SK-N-SH (cell line): ENCODE measurements around the gene CFAP65. TPM values are rescaled to one million over a fixed set of nuclear protein-coding genes. Genes with fewer than 3 reads are reported as not detected.

Source experiments
- CTCF ChIA-PET: fragments of 300-600, 350-600 bp; formaldehyde crosslinking; extraction: SDS; loops from one replicate; lab custom pipeline; 2021; lab: Yijun Ruan, JAX
- POLR2A ChIA-PET: fragments of 350-600 bp; sonication (Branson Sonifier 250); formaldehyde crosslinking; extraction: SDS; loops from one replicate; lab custom pipeline; 2020; ENCODE audit warnings: antibody characterized with exemption, inconsistent platforms; lab: Yijun Ruan, JAX
- DNase-seq: peaks from one replicate; pipeline ENCODE4 v3.0.0; 2012
- H2AFZ ChIP-seq: fragments of 200-600 bp; sonication (generic); 2 replicates; pipeline ENCODE4 v1.8.1; 2016; ENCODE audit warnings: antibody characterized with exemption, mild to moderate bottlenecking, low read depth
- H3F3A ChIP-seq: fragments of 200-600 bp; sonication (generic); replicated peaks from 2 replicates; pipeline ENCODE3; 2016; ENCODE audit warnings: antibody characterized with exemption, mild to moderate bottlenecking; ENCODE audit not compliant: insufficient read depth
- H3K27ac ChIP-seq, 2 experiments: fragments of 200-500 bp in 1 of 2; fragments of 200-600 bp in 1 of 2; sonication (Bioruptor generic) in 1 of 2; sonication (generic), shearing (Covaris generic) in 1 of 2; 2 replicates each; pipeline versions ENCODE4 v1.5.1 to v1.6.1; 2014 to 2016; ENCODE audit warnings: low read depth in 2 of 2, inconsistent platforms in 1 of 2, low read length in 1 of 2, mild to moderate bottlenecking in 1 of 2, mixed read lengths in 1 of 2
- H3K27me3 ChIP-seq: fragments of 200-600 bp; sonication (generic), shearing (Covaris generic); 2 replicates; pipeline ENCODE4 v1.6.1; 2016; ENCODE audit warnings: mixed run types; ENCODE audit not compliant: insufficient read depth
- H3K36me3 ChIP-seq, 2 experiments: fragments of 200-500 bp in 1 of 2; fragments of 200-600 bp in 1 of 2; sonication (Bioruptor generic) in 1 of 2; sonication (generic) in 1 of 2; replicated peaks in 1 of 2; 2 replicates each; pipeline versions ENCODE3 to v1.5.1; 2014 to 2016; ENCODE audit warnings: low read length in 1 of 2, mild to moderate bottlenecking in 1 of 2; ENCODE audit not compliant: insufficient read depth in 2 of 2, control insufficient read depth in 1 of 2
- H3K4me1 ChIP-seq, 2 experiments: fragments of 200-500 bp in 1 of 2; fragments of 200-600 bp in 1 of 2; sonication (Bioruptor generic) in 1 of 2; sonication (generic), shearing (Covaris generic) in 1 of 2; 2 replicates each; pipeline versions ENCODE4 v1.5.1 to v1.6.1; 2014 to 2016; ENCODE audit warnings: low read depth in 1 of 2, low read length in 1 of 2, mixed run types in 1 of 2; ENCODE audit not compliant: insufficient read depth in 2 of 2, control insufficient read depth in 1 of 2
- H3K4me2 ChIP-seq: fragments of 200-600 bp; sonication (generic), shearing (Covaris generic); 2 replicates; pipeline ENCODE4 v1.6.1; 2017; ENCODE audit warnings: mixed run types
- H3K4me3 ChIP-seq, 2 experiments: fragments of 200-500 bp in 1 of 2; fragments of 200-600 bp in 1 of 2; sonication (Bioruptor generic) in 1 of 2; sonication (generic), shearing (Covaris generic) in 1 of 2; 2 replicates each; pipeline versions ENCODE4 v1.5.1 to v1.8.1; 2014 to 2016; ENCODE audit warnings: low read depth in 2 of 2, inconsistent platforms in 1 of 2, low read length in 1 of 2, mild to moderate bottlenecking in 1 of 2, mixed read lengths in 1 of 2, moderate library complexity in 1 of 2
- H3K79me2 ChIP-seq: fragments of 200-600 bp; sonication (generic); 2 replicates; pipeline ENCODE4 v1.8.1; 2017; ENCODE audit warnings: mild to moderate bottlenecking; ENCODE audit not compliant: insufficient read depth
- H3K9ac ChIP-seq: fragments of 200-600 bp; sonication (generic); 2 replicates; pipeline ENCODE4 v1.6.1; 2017; ENCODE audit warnings: mixed run types
- H3K9me2 ChIP-seq: fragments of 200-600 bp; sonication (generic); 2 replicates; pipeline ENCODE4 v1.6.1; 2017; ENCODE audit warnings: mixed run types
- H3K9me3 ChIP-seq: fragments of 200-600 bp; sonication (generic); 2 replicates; pipeline ENCODE4 v1.6.1; 2017; ENCODE audit warnings: mixed run types, mild to moderate bottlenecking, moderate library complexity
- H4K20me1 ChIP-seq: fragments of 200-600 bp; sonication (generic); 2 replicates; pipeline ENCODE4 v1.6.1; 2017; ENCODE audit warnings: mild to moderate bottlenecking, mixed run types; ENCODE audit not compliant: insufficient read depth
- EZH2phosphoT487 ChIP-seq: fragments of 200-600 bp; sonication (generic); IDR thresholded peaks from 2 replicates; pipeline ENCODE4 v1.6.1; 2017; ENCODE audit warnings: low read depth, mixed run types, mild to moderate bottlenecking, antibody characterized with exemption, moderate library complexity, borderline replicate concordance
- FOSL2 ChIP-seq: IDR thresholded peaks from 2 replicates; pipeline ENCODE4 v1.4.0; 2012; ENCODE audit warnings: low read depth, mild to moderate bottlenecking, moderate library complexity, borderline replicate concordance
- FOXM1 ChIP-seq: IDR thresholded peaks from 2 replicates; pipeline ENCODE4 v1.4.0; 2012; ENCODE audit warnings: low read depth, mild to moderate bottlenecking
- MEF2A ChIP-seq: IDR thresholded peaks from 2 replicates; pipeline ENCODE4 v1.4.0; 2012; ENCODE audit warnings: low read depth, borderline replicate concordance
- NFIC ChIP-seq: IDR thresholded peaks from 2 replicates; pipeline ENCODE4 v1.4.0; 2012; ENCODE audit warnings: borderline replicate concordance
- SIN3A ChIP-seq: IDR thresholded peaks from 2 replicates; pipeline ENCODE4 v1.6.1; 2012; ENCODE audit warnings: low read depth, mild to moderate bottlenecking, low read length, moderate library complexity, borderline replicate concordance
- TEAD4 ChIP-seq: IDR thresholded peaks from 2 replicates; pipeline ENCODE4 v1.4.0; 2012; ENCODE audit warnings: mild to moderate bottlenecking, borderline replicate concordance; ENCODE audit not compliant: insufficient read depth
- YY1 ChIP-seq: IDR thresholded peaks from 2 replicates; pipeline ENCODE4 v1.4.0; 2012; ENCODE audit warnings: low read depth, mild to moderate bottlenecking
- WGBS: methylation state at CpG from one replicate; pipeline ENCODE4 v1.1.6; 2017; ENCODE audit warnings: low lambda C conversion rate; 5-methylcytosine and 5-hydroxymethylcytosine counted together
- polyA plus RNA-seq, 3 experiments: library from polyadenylated mRNA; depleted of rRNA; stranded (reverse); fragments of >200 nt; gene quantifications; 2 replicates each; pipeline ENCODE4 v1.2.3, GENCODE V29; 2012
- TF ChIP-seq, protein P1 (sequence below): fragments of 200-600 bp; sonication (generic); IDR thresholded peaks from 2 replicates; pipeline ENCODE4 v1.6.1; 2017; ENCODE audit warnings: antibody characterized with exemption, mild to moderate bottlenecking, moderate library complexity
- TF ChIP-seq, protein P2 (sequence below): fragments of 150-350 bp; IDR thresholded peaks from 2 replicates; pipeline ENCODE4 v1.6.1; 2017; ENCODE audit warnings: antibody characterized with exemption, low read length, low read depth, borderline replicate concordance
- TF ChIP-seq, protein P3 (sequence below): IDR thresholded peaks from 2 replicates; pipeline ENCODE4 v1.4.0; 2012; ENCODE audit warnings: low read depth, borderline replicate concordance
- TF ChIP-seq, protein P4 (sequence below): IDR thresholded peaks from 2 replicates; pipeline ENCODE4; 2012

The CFAP65 gene
- polyA plus RNA-seq, 1 of the 3 experiments (the other 2 are of a cell fraction) = 0.95 TPM

DNA sequence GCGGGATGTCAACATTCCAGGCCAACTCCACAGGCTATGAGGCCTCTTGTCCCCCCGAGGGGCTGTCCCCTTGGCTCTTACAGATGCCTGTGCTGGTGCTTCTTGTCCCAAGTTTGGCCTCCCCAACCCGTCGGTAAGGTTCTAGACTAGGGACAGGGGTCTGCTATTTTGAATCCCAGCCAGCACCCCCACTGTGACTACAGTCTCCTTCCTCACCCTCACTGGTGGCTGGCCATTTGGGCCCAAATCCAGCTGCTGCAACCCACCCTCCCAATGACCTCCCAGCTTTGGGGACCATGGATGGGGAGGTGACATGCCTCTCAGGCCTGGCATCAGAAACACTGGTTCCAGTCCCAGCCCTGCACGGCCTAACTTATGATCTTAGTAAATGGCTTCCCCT, 18.7 kb downstream of the CFAP65 start:
- H4K20me1 ChIP-seq = no peaks in the 10 kb centered on the region
- TF ChIP-seq, protein P1, sequence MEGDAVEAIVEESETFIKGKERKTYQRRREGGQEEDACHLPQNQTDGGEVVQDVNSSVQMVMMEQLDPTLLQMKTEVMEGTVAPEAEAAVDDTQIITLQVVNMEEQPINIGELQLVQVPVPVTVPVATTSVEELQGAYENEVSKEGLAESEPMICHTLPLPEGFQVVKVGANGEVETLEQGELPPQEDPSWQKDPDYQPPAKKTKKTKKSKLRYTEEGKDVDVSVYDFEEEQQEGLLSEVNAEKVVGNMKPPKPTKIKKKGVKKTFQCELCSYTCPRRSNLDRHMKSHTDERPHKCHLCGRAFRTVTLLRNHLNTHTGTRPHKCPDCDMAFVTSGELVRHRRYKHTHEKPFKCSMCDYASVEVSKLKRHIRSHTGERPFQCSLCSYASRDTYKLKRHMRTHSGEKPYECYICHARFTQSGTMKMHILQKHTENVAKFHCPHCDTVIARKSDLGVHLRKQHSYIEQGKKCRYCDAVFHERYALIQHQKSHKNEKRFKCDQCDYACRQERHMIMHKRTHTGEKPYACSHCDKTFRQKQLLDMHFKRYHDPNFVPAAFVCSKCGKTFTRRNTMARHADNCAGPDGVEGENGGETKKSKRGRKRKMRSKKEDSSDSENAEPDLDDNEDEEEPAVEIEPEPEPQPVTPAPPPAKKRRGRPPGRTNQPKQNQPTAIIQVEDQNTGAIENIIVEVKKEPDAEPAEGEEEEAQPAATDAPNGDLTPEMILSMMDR = no peak
- TF ChIP-seq, protein P2, sequence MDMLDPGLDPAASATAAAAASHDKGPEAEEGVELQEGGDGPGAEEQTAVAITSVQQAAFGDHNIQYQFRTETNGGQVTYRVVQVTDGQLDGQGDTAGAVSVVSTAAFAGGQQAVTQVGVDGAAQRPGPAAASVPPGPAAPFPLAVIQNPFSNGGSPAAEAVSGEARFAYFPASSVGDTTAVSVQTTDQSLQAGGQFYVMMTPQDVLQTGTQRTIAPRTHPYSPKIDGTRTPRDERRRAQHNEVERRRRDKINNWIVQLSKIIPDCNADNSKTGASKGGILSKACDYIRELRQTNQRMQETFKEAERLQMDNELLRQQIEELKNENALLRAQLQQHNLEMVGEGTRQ = no peak
- TF ChIP-seq NFIC (no peak), YY1 (no peak), FOXM1 (no peak), TEAD4 (no peak), SIN3A (no peak), FOSL2 (no peak), EZH2phosphoT487 (no peak)
- TF ChIP-seq, protein P3, sequence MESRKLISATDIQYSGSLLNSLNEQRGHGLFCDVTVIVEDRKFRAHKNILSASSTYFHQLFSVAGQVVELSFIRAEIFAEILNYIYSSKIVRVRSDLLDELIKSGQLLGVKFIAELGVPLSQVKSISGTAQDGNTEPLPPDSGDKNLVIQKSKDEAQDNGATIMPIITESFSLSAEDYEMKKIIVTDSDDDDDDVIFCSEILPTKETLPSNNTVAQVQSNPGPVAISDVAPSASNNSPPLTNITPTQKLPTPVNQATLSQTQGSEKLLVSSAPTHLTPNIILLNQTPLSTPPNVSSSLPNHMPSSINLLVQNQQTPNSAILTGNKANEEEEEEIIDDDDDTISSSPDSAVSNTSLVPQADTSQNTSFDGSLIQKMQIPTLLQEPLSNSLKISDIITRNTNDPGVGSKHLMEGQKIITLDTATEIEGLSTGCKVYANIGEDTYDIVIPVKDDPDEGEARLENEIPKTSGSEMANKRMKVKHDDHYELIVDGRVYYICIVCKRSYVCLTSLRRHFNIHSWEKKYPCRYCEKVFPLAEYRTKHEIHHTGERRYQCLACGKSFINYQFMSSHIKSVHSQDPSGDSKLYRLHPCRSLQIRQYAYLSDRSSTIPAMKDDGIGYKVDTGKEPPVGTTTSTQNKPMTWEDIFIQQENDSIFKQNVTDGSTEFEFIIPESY = no peak
- TF ChIP-seq, all 33 proteins: peak for 0
- no peak overlapping the region; a peak in 1 of 4 replicates for H3K27ac ChIP-seq
- no peaks in the 10 kb centered on the region for H3K9me2 ChIP-seq
- WGBS = 50% methylated on average over 4 of the region's 5 CpGs
- H3K36me3 ChIP-seq = no peaks in the 10 kb centered on the region
- CTCF ChIA-PET = interaction anchor here (1.2 to 20.3 kb wide), 4 partner anchors 8 to 132 kb away, joined by 4 to 258 read pairs (median 46); no protein-coding TSS in a partner anchor
- POLR2A ChIA-PET = no interaction called here
- no peak overlapping the region for H3K4me3 ChIP-seq
- H3K4me1 ChIP-seq = peaks cover 0 to 39% of the 10 kb centered on the region in 2 experiments; a peak in 1 of 4 replicates
- no peaks in the 10 kb centered on the region for H3K79me2 ChIP-seq
- no peaks in the 10 kb centered on the region for H3K9me3 ChIP-seq
- peaks cover 31% of the 10 kb centered on the region for H3K27me3 ChIP-seq
- H2AFZ ChIP-seq = no peak overlapping the region
- no peak overlapping the region for H3K9ac ChIP-seq
- no peak for DNase-seq
- H3F3A ChIP-seq = no peaks in the 10 kb centered on the region
- no peak overlapping the region for H3K4me2 ChIP-seq

DNA sequence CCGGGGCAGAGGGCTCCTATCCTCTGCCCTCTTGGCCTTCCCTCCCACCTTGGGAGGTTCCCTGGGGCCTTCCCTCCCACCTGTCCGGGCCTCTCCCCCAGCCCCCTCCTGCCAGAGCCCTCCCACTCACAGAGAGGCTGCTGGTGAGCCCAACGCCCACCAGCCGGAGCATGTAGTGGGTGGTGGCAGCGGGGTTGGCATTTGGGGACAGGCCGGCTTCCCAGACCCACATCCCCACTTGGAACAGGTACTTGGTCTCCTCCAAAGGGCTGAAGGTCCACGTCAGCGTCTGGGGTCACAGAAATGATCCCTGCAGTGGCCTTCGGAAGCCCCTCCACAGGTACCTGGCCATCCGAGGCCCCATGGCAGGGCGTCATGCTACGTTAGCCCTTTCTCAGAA, 19.3 kb downstream of the CFAP65 start:
- POLR2A ChIA-PET = no interaction called here
- TF ChIP-seq, protein P2 = no peak
- no peak for TF ChIP-seq MEF2A
- TF ChIP-seq, protein P4, sequence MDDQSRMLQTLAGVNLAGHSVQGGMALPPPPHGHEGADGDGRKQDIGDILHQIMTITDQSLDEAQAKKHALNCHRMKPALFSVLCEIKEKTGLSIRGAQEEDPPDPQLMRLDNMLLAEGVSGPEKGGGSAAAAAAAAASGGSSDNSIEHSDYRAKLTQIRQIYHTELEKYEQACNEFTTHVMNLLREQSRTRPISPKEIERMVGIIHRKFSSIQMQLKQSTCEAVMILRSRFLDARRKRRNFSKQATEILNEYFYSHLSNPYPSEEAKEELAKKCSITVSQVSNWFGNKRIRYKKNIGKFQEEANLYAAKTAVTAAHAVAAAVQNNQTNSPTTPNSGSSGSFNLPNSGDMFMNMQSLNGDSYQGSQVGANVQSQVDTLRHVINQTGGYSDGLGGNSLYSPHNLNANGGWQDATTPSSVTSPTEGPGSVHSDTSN = no peak
- Histone ChIP-seq H3K4me2 (no peak overlapping the region), H3K79me2 (no peaks in the 10 kb centered on the region), H3K4me3 (no peak overlapping the region), H3K36me3 (no peaks in the 10 kb centered on the region), H3K9me3 (no peaks in the 10 kb centered on the region), H3F3A (no peaks in the 10 kb centered on the region), H2AFZ (no peak overlapping the region), H3K27me3 (peaks cover 33% of the 10 kb centered on the region), H3K4me1 (peaks cover 0 to 44% of the 10 kb centered on the region in 2 experiments; a peak in 1 of 4 replicates), H3K27ac (no peak overlapping the region), H4K20me1 (no peaks in the 10 kb centered on the region), H3K9ac (no peak overlapping the region), H3K9me2 (no peaks in the 10 kb centered on the region)
- CTCF ChIA-PET = interaction anchor here (1.1 to 20.3 kb wide), 5 partner anchors 9 to 133 kb away, joined by 4 to 258 read pairs (median 12); no protein-coding TSS in a partner anchor
- 45% methylated on average over 8 of the region's 12 CpGs for WGBS
- no peak for DNase-seq
